PC-9 (cell line): ENCODE results near the gene JMJD8. TPM values are rescaled to one million over a fixed set of nuclear protein-coding genes. Genes with fewer than 3 reads are reported as not detected.

Source experiments
- BruUV-seq: library from RNA; stranded (reverse); fragments of 400-500 nt; replicated peaks from 2 replicates; lab custom pipeline; 2021; lab: Mats Ljungman, UMichigan
- CTCF ChIA-PET: fragments of 300-600 bp; sonication (Branson Sonifier 250); formaldehyde crosslinking; loops from one replicate; lab custom pipeline; 2022; ENCODE audit warnings: antibody characterized with exemption; lab: Charles Lee
- POLR2A ChIA-PET: fragments of 300-600 bp; sonication (Branson Sonifier 250); formaldehyde crosslinking; loops from one replicate; lab custom pipeline; 2022; ENCODE audit warnings: antibody characterized with exemption; ENCODE audit not compliant: unreplicated experiment; lab: Charles Lee
- DNase-seq, 2 experiments: peaks; one replicate each; pipeline versions ENCODE4 v3.0.0 to v3.0.0-alpha.2; 2015 to 2022; ENCODE audit warnings: mixed read lengths in 1 of 2
- H2AFZ ChIP-seq: fragments of 200-600 bp; sonication (generic); 2 replicates; pipeline ENCODE4 v1.8.1; 2017; ENCODE audit warnings: antibody characterized with exemption
- H3F3A ChIP-seq: fragments of 200-600 bp; sonication (generic); 2 replicates; pipeline ENCODE4 v1.8.1; 2017; ENCODE audit warnings: antibody characterized with exemption, mild to moderate bottlenecking, low read depth; ENCODE audit not compliant: insufficient read depth
- H3K27ac ChIP-seq: fragments of 200-600 bp; sonication (generic); 2 replicates; pipeline ENCODE4 v1.6.1; 2016; ENCODE audit warnings: mixed run types
- H3K27me3 ChIP-seq: fragments of 200-600 bp; sonication (generic); 2 replicates; pipeline ENCODE4 v1.6.1; 2016; ENCODE audit warnings: low read depth, mixed run types; ENCODE audit not compliant: insufficient read depth
- H3K36me3 ChIP-seq: fragments of 200-600 bp; sonication (generic); 2 replicates; pipeline ENCODE4 v1.6.1; 2016; ENCODE audit warnings: low read depth, mixed run types
- H3K4me1 ChIP-seq: fragments of 200-600 bp; sonication (generic); replicated peaks from 2 replicates; pipeline ENCODE4 v1.6.1; 2016; ENCODE audit warnings: mixed run types; ENCODE audit not compliant: insufficient read depth
- H3K4me2 ChIP-seq: fragments of 200-600 bp; sonication (generic); 2 replicates; pipeline ENCODE4 v1.6.1; 2017; ENCODE audit warnings: mixed run types
- H3K4me3 ChIP-seq: fragments of 200-600 bp; sonication (generic); 2 replicates; pipeline ENCODE4 v1.6.1; 2016; ENCODE audit warnings: mixed run types
- H3K79me2 ChIP-seq: fragments of 200-600 bp; sonication (generic); 2 replicates; pipeline ENCODE4 v1.6.1; 2017; ENCODE audit warnings: low read depth, mixed run types
- H3K9me2 ChIP-seq: fragments of 200-600 bp; sonication (generic); 2 replicates; pipeline ENCODE4 v1.8.1; 2017; ENCODE audit warnings: mild to moderate bottlenecking; ENCODE audit not compliant: insufficient read depth
- H3K9me3 ChIP-seq: fragments of 200-600 bp; sonication (generic); 2 replicates; pipeline ENCODE4 v1.8.1; 2016; ENCODE audit warnings: low read depth; ENCODE audit not compliant: insufficient read depth
- H4K20me1 ChIP-seq: fragments of 200-600 bp; sonication (generic); 2 replicates; pipeline ENCODE4 v1.8.1; 2017; ENCODE audit not compliant: insufficient read depth
- EZH2 ChIP-seq: fragments of 200-600 bp; sonication (generic); IDR thresholded peaks from 2 replicates; pipeline ENCODE4 v1.8.0; 2017; ENCODE audit warnings: antibody characterized with exemption, low read depth
- intact Hi-C: fragments of 100-400 bp; cut with micrococcal nuclease; formaldehyde crosslinking; loops from one replicate; pipeline ENCODE4 v1.10.0; 2022; ENCODE audit not compliant: unreplicated experiment
- total RNA-seq: library from RNA; stranded (reverse); gene quantifications from 2 replicates; pipeline ENCODE4 v1.2.3, GENCODE V29; 2021
- TF ChIP-seq, protein P1 (sequence below): fragments of 200-600 bp; sonication (generic); conservative IDR thresholded peaks from 2 replicates; pipeline ENCODE4 v1.6.1; 2017; ENCODE audit warnings: mixed run types, antibody characterized with exemption, mild to moderate bottlenecking, moderate library complexity

Gene JMJD8
- total RNA-seq, 1 experiment from 2014 or later = 57.4 TPM

DNA sequence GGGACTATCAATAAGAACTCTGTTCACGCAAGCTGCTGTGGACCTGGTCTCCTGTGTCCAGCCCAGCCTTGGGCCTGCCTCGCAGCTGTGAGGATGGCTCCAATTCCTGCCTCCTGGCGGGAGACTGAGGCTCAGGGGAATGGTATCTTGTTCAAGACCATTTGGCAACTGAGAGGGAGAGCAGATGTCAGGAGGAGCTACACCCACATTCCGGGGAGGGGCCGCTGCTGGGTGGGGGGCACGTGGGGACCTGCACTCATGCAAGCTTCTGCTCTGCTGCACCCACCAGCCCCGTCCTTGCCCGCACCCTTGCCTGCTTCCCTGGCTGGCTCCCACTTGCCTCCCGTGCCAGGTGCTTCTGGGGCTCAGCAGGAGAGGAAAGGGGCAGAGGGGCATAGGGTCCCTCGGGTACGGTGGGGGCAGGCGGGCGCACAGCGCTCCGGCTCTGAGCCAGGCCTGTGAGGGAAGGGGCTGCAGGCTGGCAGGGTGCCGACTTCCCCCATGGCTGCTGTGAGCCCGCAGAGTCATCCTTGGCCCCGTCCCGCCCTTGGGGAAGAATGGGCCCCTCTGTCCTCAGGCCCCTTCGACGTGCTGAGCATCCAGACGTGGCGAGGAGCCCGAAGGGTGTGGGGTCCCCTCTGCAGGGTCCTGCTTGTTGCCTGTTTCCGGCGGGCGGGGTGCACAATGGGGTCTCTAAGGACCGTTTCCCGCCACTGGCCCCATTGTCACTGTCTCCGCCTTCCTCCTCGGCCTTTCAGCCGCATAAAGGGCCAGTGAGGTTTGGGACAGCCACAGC lies 33.5 kb upstream of the JMJD8 start:
- ChIA-PET CTCF (interaction anchor here (0.7 kb wide), 1 partner anchor 625 kb away, joined by 4 read pairs; no protein-coding TSS in a partner anchor), POLR2A (no interaction called here)
- Histone ChIP-seq H3K79me2 (peaks cover 8% of the 10 kb centered on the region), H4K20me1 (peaks cover 12% of the 10 kb centered on the region; the same call in 1 of the 2 replicates), H3K4me1 (peaks cover 45% of the 10 kb centered on the region), H2AFZ (no peak overlapping the region), H3K27me3 (no peaks in the 10 kb centered on the region), H3K9me3 (no peaks in the 10 kb centered on the region), H3F3A (peaks cover 48% of the 10 kb centered on the region; the same call in 1 of the 2 replicates), H3K9me2 (no peaks in the 10 kb centered on the region), H3K4me2 (no peak overlapping the region), H3K27ac (no peak overlapping the region), H3K36me3 (no peaks in the 10 kb centered on the region), H3K4me3 (no peak overlapping the region)
- no peak for DNase-seq
- no TSS peak for BruUV-seq
- intact Hi-C loops = no loop called here
- TF ChIP-seq, protein P1, sequence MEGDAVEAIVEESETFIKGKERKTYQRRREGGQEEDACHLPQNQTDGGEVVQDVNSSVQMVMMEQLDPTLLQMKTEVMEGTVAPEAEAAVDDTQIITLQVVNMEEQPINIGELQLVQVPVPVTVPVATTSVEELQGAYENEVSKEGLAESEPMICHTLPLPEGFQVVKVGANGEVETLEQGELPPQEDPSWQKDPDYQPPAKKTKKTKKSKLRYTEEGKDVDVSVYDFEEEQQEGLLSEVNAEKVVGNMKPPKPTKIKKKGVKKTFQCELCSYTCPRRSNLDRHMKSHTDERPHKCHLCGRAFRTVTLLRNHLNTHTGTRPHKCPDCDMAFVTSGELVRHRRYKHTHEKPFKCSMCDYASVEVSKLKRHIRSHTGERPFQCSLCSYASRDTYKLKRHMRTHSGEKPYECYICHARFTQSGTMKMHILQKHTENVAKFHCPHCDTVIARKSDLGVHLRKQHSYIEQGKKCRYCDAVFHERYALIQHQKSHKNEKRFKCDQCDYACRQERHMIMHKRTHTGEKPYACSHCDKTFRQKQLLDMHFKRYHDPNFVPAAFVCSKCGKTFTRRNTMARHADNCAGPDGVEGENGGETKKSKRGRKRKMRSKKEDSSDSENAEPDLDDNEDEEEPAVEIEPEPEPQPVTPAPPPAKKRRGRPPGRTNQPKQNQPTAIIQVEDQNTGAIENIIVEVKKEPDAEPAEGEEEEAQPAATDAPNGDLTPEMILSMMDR = no peak
- no peak for TF ChIP-seq EZH2

GRCh38 chr16:716768-717325 lies 32.7 kb upstream of the JMJD8 start:
- H3K9me2 ChIP-seq = no peaks in the 10 kb centered on the region
- H3K9me3 ChIP-seq = no peaks in the 10 kb centered on the region
- H3K27ac ChIP-seq = no peak overlapping the region
- TF ChIP-seq EZH2 = no peak
- TF ChIP-seq, protein P1 = no peak
- no peak for DNase-seq
- H4K20me1 ChIP-seq = peaks cover 12% of the 10 kb centered on the region; the same call in 1 of the 2 replicates
- peaks cover 6% of the 10 kb centered on the region for H3K79me2 ChIP-seq
- CTCF ChIA-PET = no interaction called here
- H3K27me3 ChIP-seq = no peaks in the 10 kb centered on the region
- H2AFZ ChIP-seq = no peak overlapping the region
- H3K4me2 ChIP-seq = peak overlapping the region; percentile 85
- peak overlapping the region; percentile 81; the same call in 1 of the 2 replicates for H3K4me3 ChIP-seq
- BruUV-seq = no TSS peak
- H3K4me1 ChIP-seq = peaks cover 50% of the 10 kb centered on the region
- H3F3A ChIP-seq = peaks cover 51% of the 10 kb centered on the region
- intact Hi-C loops = no loop called here
- POLR2A ChIA-PET = interaction anchor here (1.5 kb wide), 1 partner anchor 11 kb away, joined by 26 read pairs; no protein-coding TSS in a partner anchor
- H3K36me3 ChIP-seq = no peaks in the 10 kb centered on the region

DNA sequence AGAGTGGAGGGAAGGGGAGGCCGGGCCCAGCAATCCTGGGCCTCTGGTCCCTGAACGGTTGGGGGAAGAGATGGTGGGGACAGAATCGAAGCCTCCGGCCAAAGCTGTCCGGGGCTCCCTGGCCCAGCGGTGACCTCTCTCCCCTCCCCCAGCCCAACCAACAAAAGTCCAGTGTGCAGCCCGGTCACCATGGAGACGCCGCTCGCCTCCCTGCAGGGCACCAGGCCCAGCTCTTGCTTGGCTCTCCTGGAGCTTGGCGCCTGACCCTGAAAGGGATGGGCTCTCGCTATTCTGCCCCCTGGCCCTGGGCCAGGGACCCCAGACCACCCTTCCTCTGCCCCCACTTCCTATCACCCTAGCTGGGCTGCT lies 32.0 kb upstream of the JMJD8 start:
- no peaks in the 10 kb centered on the region for H3K9me3 ChIP-seq
- ChIA-PET POLR2A (interaction anchor here (1.5 kb wide), 1 partner anchor 12 kb away, joined by 26 read pairs; no protein-coding TSS in a partner anchor), CTCF (interaction anchor here (0.6 kb wide), 2 partner anchors 43 to 581 kb away, joined by 3 read pairs; no protein-coding TSS in a partner anchor)
- no peaks in the 10 kb centered on the region for H3K36me3 ChIP-seq
- H3K79me2 ChIP-seq = peaks cover 4% of the 10 kb centered on the region; the same call in 1 of the 2 replicates
- H3K27ac ChIP-seq = no peak overlapping the region
- H3K4me1 ChIP-seq = peaks cover 53% of the 10 kb centered on the region
- DNase-seq = peak; percentile 56
- H3K4me3 ChIP-seq = peak overlapping the region; percentile 81
- H2AFZ ChIP-seq = 0 out of 2 replicates have a peak overlapping the region, but pooled peaks have one; percentile 33
- peak overlapping the region; percentile 85 for H3K4me2 ChIP-seq
- TF ChIP-seq EZH2 = no peak
- TF ChIP-seq, protein P1 = no peak
- H4K20me1 ChIP-seq = peaks cover 12% of the 10 kb centered on the region; the same call in 1 of the 2 replicates
- BruUV-seq = no TSS peak
- intact Hi-C loops = no loop called here
- H3F3A ChIP-seq = peaks cover 46% of the 10 kb centered on the region
- H3K9me2 ChIP-seq = no peaks in the 10 kb centered on the region
- peaks cover 2% of the 10 kb centered on the region; the same call in 1 of the 2 replicates for H3K27me3 ChIP-seq
